Measurements from ENCODE around the gene CCDC146.

Gene CCDC146

DNA sequence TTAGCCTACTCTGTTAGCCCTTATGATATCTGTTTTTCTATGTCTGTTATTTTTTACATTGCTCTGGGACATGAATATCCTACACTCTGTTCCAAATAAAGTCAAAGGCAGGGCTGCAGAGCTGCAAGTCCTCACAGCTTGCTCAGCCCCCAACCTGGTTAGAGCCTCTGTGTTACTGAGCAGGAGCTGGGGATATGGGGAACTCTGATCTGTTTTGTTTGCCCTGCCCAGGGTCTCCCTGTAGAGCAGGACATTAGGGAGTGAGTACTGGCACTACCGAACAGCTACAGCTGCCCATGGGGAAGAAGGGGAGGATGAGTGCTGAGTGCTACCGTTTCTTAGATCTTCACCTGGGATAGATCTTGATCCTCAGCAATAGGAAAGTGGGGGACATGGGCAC is 110.1 kb downstream of the CCDC146 start:
- TF ChIP-seq, protein P1, sequence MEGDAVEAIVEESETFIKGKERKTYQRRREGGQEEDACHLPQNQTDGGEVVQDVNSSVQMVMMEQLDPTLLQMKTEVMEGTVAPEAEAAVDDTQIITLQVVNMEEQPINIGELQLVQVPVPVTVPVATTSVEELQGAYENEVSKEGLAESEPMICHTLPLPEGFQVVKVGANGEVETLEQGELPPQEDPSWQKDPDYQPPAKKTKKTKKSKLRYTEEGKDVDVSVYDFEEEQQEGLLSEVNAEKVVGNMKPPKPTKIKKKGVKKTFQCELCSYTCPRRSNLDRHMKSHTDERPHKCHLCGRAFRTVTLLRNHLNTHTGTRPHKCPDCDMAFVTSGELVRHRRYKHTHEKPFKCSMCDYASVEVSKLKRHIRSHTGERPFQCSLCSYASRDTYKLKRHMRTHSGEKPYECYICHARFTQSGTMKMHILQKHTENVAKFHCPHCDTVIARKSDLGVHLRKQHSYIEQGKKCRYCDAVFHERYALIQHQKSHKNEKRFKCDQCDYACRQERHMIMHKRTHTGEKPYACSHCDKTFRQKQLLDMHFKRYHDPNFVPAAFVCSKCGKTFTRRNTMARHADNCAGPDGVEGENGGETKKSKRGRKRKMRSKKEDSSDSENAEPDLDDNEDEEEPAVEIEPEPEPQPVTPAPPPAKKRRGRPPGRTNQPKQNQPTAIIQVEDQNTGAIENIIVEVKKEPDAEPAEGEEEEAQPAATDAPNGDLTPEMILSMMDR (IDR thresholded peaks at IDR 0.05; ENCODE audit: borderline replicate concordance, insufficient read depth, low read depth, low read length): no peak

GRCh38 chr7:77235276-77235675 is 112.9 kb downstream of the CCDC146 start:
- no peak overlapping the region for H3K4me3 ChIP-seq (ENCODE audit: low read depth, low read length)
- TF ChIP-seq, protein P1 (IDR thresholded peaks at IDR 0.05; ENCODE audit: borderline replicate concordance, insufficient read depth, low read depth, low read length): no peak

More for the DNA sequence above, 110.1 kb downstream of the CCDC146 start:
- no peak overlapping the region for H3K4me3 ChIP-seq (ENCODE audit: low read depth, low read length)

- TF ChIP-seq, protein P1 (IDR thresholded peaks at IDR 0.05; ENCODE audit: borderline replicate concordance, insufficient read depth, low read depth, low read length): no peak
Measured at GRCh38 chr7:77238703-77239136, 116.3 kb downstream of the CCDC146 start.

GRCh38 chr7:77239471-77239870 is 117.1 kb downstream of the CCDC146 start:
- H3K4me3 ChIP-seq (ENCODE audit: low read depth, low read length): no peak overlapping the region
- TF ChIP-seq, protein P1 (IDR thresholded peaks at IDR 0.05; ENCODE audit: borderline replicate concordance, insufficient read depth, low read depth, low read length): no peak

More at GRCh38 chr7:77238703-77239136, 116.3 kb downstream of the CCDC146 start:
- H3K4me3 ChIP-seq (ENCODE audit: low read depth, low read length): no peak overlapping the region

GRCh38 chr7:77242068-77242467 is 119.7 kb downstream of the CCDC146 start:
- H3K4me3 ChIP-seq (ENCODE audit: low read depth, low read length): no peak overlapping the region
- TF ChIP-seq, protein P1 (IDR thresholded peaks at IDR 0.05; ENCODE audit: borderline replicate concordance, insufficient read depth, low read depth, low read length): no peak

DNA sequence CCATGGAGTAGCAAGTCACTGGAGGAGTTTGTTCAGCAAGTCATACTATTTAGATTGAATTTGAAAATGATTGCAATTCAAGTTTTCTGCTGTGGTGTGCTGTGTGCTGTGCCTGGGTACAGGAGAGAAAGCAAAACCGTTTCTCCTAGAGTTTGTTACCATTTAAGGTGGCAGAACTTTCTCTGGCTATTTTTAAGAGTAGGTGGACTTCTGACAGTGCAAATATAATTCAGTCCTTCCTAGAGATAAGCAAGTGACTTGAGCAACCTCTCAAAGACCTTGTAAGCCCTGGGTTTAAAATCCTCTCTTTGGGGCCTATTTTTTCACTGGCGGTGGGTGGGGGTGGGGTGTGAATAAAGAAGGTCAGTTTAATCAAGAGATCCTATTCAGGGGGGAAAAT is 120.1 kb downstream of the CCDC146 start:
- TF ChIP-seq, protein P1 (IDR thresholded peaks at IDR 0.05; ENCODE audit: borderline replicate concordance, insufficient read depth, low read depth, low read length): no peak
- H3K4me3 ChIP-seq (ENCODE audit: low read depth, low read length): no peak overlapping the region

DNA sequence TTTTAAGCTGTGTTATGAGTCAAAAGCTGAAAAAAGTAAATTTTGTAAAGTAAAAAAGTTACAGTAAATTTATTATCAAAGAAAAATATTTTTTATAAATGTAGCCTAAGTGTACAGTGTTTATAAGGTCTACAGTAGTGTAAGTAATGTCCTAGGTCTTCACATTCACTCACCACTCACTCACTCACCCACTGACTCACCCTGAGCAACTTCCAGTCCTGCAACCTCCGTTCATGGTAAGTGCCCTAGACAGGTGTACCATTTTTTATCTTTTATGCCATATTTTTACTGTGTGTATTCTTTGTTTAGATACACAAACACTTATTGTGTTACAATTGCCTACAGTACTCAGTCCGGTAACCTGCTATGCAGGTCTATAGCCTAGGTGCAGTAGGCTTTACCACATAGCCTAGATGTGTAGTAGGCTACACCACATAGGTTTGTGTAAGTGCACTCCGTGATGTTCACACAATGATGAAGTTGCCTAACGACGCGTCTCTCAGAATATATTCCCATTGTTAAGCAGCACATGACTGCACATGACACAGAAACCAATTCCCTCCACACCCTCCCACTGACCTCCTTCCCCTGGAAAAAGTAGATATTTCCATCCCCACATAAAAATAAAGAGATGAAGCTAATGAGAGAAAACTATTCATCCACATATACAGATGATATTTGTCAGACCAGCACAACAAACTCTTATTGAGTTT is 122.0 kb downstream of the CCDC146 start:
- TF ChIP-seq, protein P1 (IDR thresholded peaks at IDR 0.05; ENCODE audit: borderline replicate concordance, insufficient read depth, low read depth, low read length): no peak
- H3K4me3 ChIP-seq (ENCODE audit: low read depth, low read length): no peak overlapping the region
